ENCODE measurements around the gene SCN5A. TPM values are rescaled to one million over a fixed set of nuclear protein-coding genes. Genes with fewer than 3 reads are reported as not detected.

Gene SCN5A
- polyA plus RNA-seq, 1 donor (not counting 4 experiments of a cell fraction or from before 2014, with no cell fraction given): 0.26 TPM

DNA sequence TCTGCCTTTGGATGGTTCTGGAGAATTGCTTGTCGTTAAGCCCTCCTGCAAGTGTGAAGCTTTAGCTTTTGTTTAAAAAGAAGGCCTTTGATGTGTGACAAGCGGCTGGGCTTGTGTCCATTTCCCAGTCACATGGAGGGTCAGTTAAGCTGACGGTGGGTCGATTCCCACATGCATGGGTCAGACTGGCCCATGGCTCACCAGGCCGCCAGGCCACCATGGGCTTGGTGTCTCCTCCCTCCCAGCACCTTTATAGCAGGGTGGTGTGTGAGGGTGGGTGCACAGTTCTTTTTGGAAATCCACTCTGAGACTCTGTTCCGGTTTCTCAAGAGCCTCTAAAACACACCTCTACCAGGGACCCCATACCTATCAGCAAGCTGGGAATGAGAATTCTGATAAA lies 67.2 kb downstream of the SCN5A start:
- dilution Hi-C loops (cut with MboI; ENCODE audit: extremely low pct_ligation_motif_present, low sequenced_read_pairs): no loop called here
- no peaks in the 10 kb centered on the region for H3K79me2 ChIP-seq (ENCODE audit: control insufficient read depth, insufficient read depth, low read length)
- FAIRE-seq: no peak
- TF ChIP-seq, protein P1, sequence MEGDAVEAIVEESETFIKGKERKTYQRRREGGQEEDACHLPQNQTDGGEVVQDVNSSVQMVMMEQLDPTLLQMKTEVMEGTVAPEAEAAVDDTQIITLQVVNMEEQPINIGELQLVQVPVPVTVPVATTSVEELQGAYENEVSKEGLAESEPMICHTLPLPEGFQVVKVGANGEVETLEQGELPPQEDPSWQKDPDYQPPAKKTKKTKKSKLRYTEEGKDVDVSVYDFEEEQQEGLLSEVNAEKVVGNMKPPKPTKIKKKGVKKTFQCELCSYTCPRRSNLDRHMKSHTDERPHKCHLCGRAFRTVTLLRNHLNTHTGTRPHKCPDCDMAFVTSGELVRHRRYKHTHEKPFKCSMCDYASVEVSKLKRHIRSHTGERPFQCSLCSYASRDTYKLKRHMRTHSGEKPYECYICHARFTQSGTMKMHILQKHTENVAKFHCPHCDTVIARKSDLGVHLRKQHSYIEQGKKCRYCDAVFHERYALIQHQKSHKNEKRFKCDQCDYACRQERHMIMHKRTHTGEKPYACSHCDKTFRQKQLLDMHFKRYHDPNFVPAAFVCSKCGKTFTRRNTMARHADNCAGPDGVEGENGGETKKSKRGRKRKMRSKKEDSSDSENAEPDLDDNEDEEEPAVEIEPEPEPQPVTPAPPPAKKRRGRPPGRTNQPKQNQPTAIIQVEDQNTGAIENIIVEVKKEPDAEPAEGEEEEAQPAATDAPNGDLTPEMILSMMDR (optimal IDR thresholded peaks at IDR 0.05 in 1 of 3, IDR thresholded peaks at IDR 0.05 in 1 of 3, conservative IDR thresholded peaks at IDR 0.05 in 1 of 3; ENCODE audit: extremely low read depth in 1 of 3, insufficient read depth in 2 of 3, low read length in 3 of 3): no peak
- TF ChIP-seq EZH2 (IDR thresholded peaks at IDR 0.05; ENCODE audit: low read length): no peak
- H2AFZ ChIP-seq (ENCODE audit: control insufficient read depth, low read length): no peak overlapping the region
- H3K9me1 ChIP-seq (ENCODE audit: control insufficient read depth, extremely low read depth, insufficient read depth, low read length): no peaks in the 10 kb centered on the region
- no peaks in the 10 kb centered on the region for H3K36me3 ChIP-seq (ENCODE audit: control insufficient read depth in 2 of 2, extremely low read depth in 1 of 2, insufficient read depth in 2 of 2, low read length in 2 of 2)
- no peaks in the 10 kb centered on the region for H3K9me3 ChIP-seq (ENCODE audit: control insufficient read depth, low read depth, low read length)
- DNase-seq (ENCODE audit: low read depth, low spot score): no peak
- no peak overlapping the region for H3K4me2 ChIP-seq (ENCODE audit: control insufficient read depth, extremely low read depth, insufficient read depth, low read depth, low read length)
- peaks cover 7% of the 10 kb centered on the region for H3K27me3 ChIP-seq (ENCODE audit: control insufficient read depth, extremely low read depth, insufficient read depth, low read length)
- no peaks in the 10 kb centered on the region for H3K4me1 ChIP-seq (ENCODE audit: control insufficient read depth, extremely low read depth, insufficient read depth, low read length)
- H3K9ac ChIP-seq (ENCODE audit: control insufficient read depth, extremely low read depth, insufficient read depth, low read length): no peak overlapping the region
- H3K4me3 ChIP-seq (ENCODE audit: control insufficient read depth in 2 of 3, extremely low read depth in 1 of 3, insufficient read depth in 2 of 3, low read depth in 1 of 3, low read length in 3 of 3): no peak overlapping the region
- H3K27ac ChIP-seq (ENCODE audit: control insufficient read depth, insufficient read depth, low read length): no peak overlapping the region
- no peaks in the 10 kb centered on the region for H4K20me1 ChIP-seq (ENCODE audit: control insufficient read depth, extremely low read depth, insufficient read depth, low read length)

DNA sequence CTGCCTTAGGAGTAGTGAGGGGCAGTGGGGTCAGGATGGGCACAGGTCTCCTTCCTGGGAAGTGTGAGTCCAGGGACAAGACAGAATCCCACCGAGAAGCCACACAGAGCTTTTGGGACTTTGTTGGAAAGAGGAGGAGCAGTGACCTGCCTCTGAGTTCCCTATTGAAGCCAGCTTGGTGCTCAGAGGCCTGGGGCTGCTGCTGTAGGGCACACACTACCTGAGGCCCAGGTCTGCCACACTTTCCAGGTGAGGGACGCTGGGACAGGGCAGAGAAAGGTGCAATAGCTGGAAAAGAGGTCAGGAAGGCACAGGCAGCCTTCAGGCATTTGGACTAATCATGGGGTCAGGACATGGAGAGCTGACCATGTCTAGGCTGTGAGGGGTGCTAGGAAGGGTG lies 67.7 kb downstream of the SCN5A start:
- Histone ChIP-seq H3K79me2 (ENCODE audit: control insufficient read depth, insufficient read depth, low read length) (no peaks in the 10 kb centered on the region), H4K20me1 (ENCODE audit: control insufficient read depth, extremely low read depth, insufficient read depth, low read length) (no peaks in the 10 kb centered on the region), H3K27ac (ENCODE audit: control insufficient read depth, insufficient read depth, low read length) (no peak overlapping the region), H3K9me3 (ENCODE audit: control insufficient read depth, low read depth, low read length) (no peaks in the 10 kb centered on the region), H3K9me1 (ENCODE audit: control insufficient read depth, extremely low read depth, insufficient read depth, low read length) (no peaks in the 10 kb centered on the region), H3K27me3 (ENCODE audit: control insufficient read depth, extremely low read depth, insufficient read depth, low read length) (peaks cover 7% of the 10 kb centered on the region), H3K36me3 (ENCODE audit: control insufficient read depth in 2 of 2, extremely low read depth in 1 of 2, insufficient read depth in 2 of 2, low read length in 2 of 2) (no peaks in the 10 kb centered on the region), H3K4me3 (ENCODE audit: control insufficient read depth in 2 of 3, extremely low read depth in 1 of 3, insufficient read depth in 2 of 3, low read depth in 1 of 3, low read length in 3 of 3) (no peak overlapping the region), H3K4me2 (ENCODE audit: control insufficient read depth, extremely low read depth, insufficient read depth, low read depth, low read length) (no peak overlapping the region), H2AFZ (ENCODE audit: control insufficient read depth, low read length) (no peak overlapping the region), H3K4me1 (ENCODE audit: control insufficient read depth, extremely low read depth, insufficient read depth, low read length) (no peaks in the 10 kb centered on the region), H3K9ac (ENCODE audit: control insufficient read depth, extremely low read depth, insufficient read depth, low read length) (no peak overlapping the region)
- TF ChIP-seq EZH2 (IDR thresholded peaks at IDR 0.05; ENCODE audit: low read length): no peak
- TF ChIP-seq, protein P1 (optimal IDR thresholded peaks at IDR 0.05 in 1 of 3, IDR thresholded peaks at IDR 0.05 in 1 of 3, conservative IDR thresholded peaks at IDR 0.05 in 1 of 3; ENCODE audit: extremely low read depth in 1 of 3, insufficient read depth in 2 of 3, low read length in 3 of 3): no peak
- no peak for FAIRE-seq
- dilution Hi-C loops (cut with MboI; ENCODE audit: extremely low pct_ligation_motif_present, low sequenced_read_pairs): no loop called here
- no peak for DNase-seq (ENCODE audit: low read depth, low spot score)
